Stimulated activated CD4-positive, alpha-beta T cell treated with anti-CD3 and anti-CD28 coated beads, Interleukin-4, amount 100 ng/mL, for 24 hours (primary cell): ENCODE measurements around the gene POU2F1.
"Not testable (repeated sequence)": the region's sequence is repeated elsewhere in the genome, so short reads cannot be mapped to it uniquely, and the experiment has no call there.

ENCODE experiments used
- DNase-seq: peaks from one replicate; pipeline ENCODE4 v3.0.0-alpha.2; 2020

Gene POU2F1

GRCh38 chr1:167274061-167274460, 53.4 kb downstream of the POU2F1 start:
- no peak for DNase-seq

- no peak for DNase-seq
Observed at GRCh38 chr1:167276969-167277368, 56.3 kb downstream of the POU2F1 start.

DNA sequence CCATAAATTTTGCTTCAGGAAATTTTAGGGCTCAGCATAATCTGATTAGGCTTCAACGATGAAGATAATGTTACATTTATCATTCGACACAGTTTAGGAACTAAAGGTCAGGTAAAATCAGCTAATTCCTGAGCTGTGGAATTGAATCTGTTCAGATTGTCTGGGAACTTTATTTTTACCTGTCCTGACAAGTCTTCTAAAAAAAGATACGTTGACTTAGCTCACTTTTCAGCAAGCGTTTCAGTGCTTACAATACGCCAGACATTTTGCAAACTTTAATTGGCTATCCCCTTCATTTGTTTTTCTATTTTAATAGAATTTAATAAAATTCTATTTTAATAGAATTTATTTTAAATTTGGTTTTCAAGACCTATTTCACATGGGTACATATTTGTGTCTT, 57.8 kb downstream of the POU2F1 start:
- no peak for DNase-seq

- no peak for DNase-seq
Observed at GRCh38 chr1:167280912-167281311, 60.2 kb downstream of the POU2F1 start.

- DNase-seq, result no peak
Observed at GRCh38 chr1:167288390-167289074, 67.8 kb downstream of the POU2F1 start.

- DNase-seq, result no peak
Observed at GRCh38 chr1:167289075-167289442, 68.4 kb downstream of the POU2F1 start.

DNA sequence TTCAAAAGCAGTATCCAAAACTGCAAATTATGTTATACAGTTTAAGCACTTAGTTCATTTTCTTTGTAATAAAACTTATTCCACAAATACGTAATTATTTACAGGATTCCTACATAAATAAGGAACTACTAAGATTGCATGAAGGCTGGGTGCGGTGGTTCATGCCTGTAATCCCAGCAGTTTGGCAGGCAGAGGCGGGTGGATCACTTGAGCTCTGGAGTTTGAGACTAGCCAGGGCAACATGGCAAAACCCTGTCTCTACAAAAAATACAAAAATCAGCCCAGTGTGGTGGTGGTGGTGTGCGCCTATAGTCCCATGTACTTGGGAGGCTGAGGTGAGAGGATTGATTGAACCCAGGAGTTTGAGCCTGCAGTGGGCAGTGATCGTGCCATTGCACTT, 69.3 kb downstream of the POU2F1 start:
- DNase-seq, result no peak

GRCh38 chr1:167291539-167292185, 71.0 kb downstream of the POU2F1 start:
- no peak for DNase-seq

DNA sequence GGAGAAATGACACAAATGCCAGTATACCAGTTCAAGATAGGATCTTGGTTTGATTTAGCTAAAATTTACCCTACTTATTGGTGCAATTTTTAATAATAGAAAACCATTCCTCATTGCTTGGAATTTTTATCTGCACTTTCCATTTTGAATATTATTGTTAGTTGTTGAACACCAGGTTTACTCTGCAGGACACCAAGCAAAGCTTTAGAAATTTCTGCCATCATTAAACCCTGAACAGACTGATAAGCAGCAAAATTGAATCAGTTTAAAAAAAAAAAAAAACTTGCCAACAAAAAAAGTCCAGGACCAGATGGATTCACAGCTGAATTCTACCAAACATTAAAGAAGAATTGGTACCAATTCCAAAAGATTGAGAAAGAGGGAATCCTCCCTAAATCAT, 71.5 kb downstream of the POU2F1 start:
- no peak for DNase-seq

DNA sequence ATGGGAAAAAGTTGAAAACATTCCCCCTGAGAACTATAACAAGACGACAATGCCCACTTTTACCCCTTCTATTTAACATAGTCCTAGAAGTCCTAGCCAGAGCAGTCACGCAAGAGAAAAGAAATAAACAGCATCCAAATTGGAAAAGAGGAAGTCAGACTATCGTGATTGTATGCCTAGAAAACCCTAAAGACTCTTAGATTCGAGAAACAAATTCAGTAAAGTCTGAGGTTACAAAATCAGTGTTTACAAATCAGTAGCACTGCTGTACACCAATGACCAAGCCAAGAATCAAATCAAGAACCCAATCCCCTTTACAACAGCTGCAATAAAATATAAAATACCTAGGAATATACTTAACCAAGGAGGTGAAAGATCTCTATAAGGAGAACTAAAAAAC, 72.4 kb downstream of the POU2F1 start:
- DNase-seq, result no peak

GRCh38 chr1:167294528-167294927, 73.8 kb downstream of the POU2F1 start:
- no peak for DNase-seq

- no peak for DNase-seq
Observed at GRCh38 chr1:167297222-167298214, 76.8 kb downstream of the POU2F1 start.

GRCh38 chr1:167298325-167298724, 77.6 kb downstream of the POU2F1 start:
- DNase-seq, result no peak

- DNase-seq, result no peak
Observed at GRCh38 chr1:167301355-167301754, 80.7 kb downstream of the POU2F1 start.

GRCh38 chr1:167304165-167304564, 83.5 kb downstream of the POU2F1 start:
- no peak for DNase-seq

DNA sequence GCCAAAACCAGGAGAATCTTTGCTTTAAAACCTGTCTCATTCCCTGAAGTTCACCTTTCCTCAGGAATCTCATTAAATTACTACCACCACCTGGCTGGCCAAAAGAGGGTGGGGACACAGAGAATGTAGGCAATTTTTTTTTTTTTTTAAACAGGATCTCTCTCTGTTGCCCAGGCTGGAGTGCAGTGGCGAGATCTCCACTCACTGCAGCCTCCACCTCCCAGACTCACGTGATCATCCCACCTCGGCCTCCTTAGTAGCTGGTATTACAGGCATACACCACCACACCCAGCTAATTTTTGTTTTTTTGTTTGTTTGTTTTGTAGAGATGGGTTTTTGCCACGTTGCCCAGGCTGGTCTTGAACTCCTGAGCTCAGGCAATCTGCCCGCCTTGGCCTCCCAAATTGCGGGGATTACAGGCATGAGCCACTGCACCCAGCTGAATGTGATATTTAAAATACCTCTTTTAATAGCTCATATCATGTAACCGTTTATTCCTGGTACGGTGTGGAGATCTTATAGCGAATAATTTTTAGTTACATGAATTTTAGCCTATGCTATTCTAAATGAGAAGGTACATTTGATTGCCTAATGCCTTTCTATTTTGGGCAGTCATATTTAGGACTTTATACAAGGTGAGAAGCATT, 84.5 kb downstream of the POU2F1 start:
- DNase-seq, result no peak

DNA sequence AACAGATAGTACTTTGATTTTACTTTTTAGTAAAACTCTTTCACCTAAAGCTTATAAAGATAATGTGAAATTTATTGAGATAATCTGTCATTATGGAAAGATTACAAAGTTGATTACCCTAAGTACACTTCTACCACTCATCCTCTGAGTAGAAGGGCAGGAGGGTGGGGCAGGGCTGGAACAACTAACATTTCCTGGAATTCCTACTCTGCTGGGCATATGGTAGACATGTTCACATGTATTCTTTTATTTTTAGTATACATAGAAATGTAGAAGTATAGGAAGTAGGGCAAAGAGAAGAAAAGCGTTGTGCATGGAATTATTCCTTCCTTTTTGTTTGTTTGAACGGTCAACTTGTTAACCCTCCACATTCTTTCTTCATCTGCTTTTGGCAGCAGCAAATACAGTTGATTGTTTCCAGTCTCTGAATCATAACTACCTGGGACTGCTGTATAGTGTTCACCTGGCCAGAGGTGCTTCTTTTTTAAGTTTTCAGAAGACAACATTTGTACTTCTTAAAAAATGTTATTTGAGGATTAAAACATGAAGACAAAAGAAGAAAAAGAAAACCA, 85.1 kb downstream of the POU2F1 start:
- DNase-seq, result no peak

- DNase-seq, result no peak
Observed at GRCh38 chr1:167310732-167311131, 90.0 kb downstream of the POU2F1 start.

DNA sequence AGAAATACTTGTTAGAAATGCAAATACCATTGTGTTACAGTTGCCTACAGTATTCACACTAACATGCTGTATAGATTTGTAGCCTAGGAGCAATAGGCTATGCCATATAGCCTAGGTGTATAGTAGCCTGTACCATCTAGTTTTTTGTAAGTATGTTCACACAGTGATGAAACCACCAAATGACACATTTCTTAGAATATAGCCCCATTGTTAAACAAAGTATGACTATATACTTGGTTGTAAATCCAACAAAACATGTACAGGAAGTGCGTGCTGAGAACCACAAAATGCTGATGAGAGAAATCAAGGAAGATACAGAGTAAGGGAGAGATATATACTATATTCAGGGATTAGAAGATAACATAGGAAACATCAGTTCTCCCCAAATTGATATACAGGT, 92.2 kb downstream of the POU2F1 start:
- DNase-seq, result no peak

DNA sequence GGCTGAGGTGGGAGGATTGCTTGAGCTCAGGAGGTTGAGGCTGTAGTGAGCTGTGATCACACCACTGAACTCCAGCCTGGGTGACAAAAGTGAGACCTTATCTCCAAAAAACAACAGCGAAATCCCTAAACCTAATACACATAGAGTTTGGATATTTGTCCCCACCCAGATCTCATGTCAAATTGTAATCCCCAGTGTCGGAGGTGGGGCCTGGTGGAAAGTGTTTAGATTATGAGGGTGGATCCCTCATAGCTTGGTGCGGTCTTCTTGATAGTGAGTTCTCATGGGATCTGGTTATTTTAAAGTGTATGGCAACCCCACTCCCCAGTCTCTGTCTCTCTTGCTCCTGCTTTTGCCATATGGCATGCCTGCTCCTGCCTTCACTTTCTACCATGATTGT, 94.0 kb downstream of the POU2F1 start:
- DNase-seq, result no peak

- DNase-seq, result no peak
Observed at GRCh38 chr1:167317463-167317862, 96.8 kb downstream of the POU2F1 start.

GRCh38 chr1:167319206-167319605, 98.5 kb downstream of the POU2F1 start:
- not testable (repeated sequence) for DNase-seq

GRCh38 chr1:167322483-167322882, 101.8 kb downstream of the POU2F1 start:
- DNase-seq, result no peak
